ENCODE data around the gene CHFR. TPM values are rescaled to one million over a fixed set of nuclear protein-coding genes. Genes with fewer than 3 reads are reported as not detected.
"Not testable (repeated sequence)": the region's sequence is repeated elsewhere in the genome, so short reads cannot be mapped to it uniquely, and the experiment has no call there.

Gene CHFR
- total RNA-seq, 1 donor = 24.3 TPM

GRCh38 chr12:132839558-132840235 lies 47.7 kb downstream of the CHFR start:
- no peak for TF ChIP-seq CTCF (IDR thresholded peaks at IDR 0.05; ENCODE audit: insufficient read depth, low read length)
- DNase-seq (ENCODE audit: low read depth) = no peak
- no peak overlapping the region for H3K4me3 ChIP-seq (ENCODE audit: low read depth, low read length)

- H3K4me3 ChIP-seq (ENCODE audit: low read depth, low read length) = no peak overlapping the region
- TF ChIP-seq CTCF (IDR thresholded peaks at IDR 0.05; ENCODE audit: insufficient read depth, low read length) = no peak
Observed at GRCh38 chr12:132838410-132839080, 48.9 kb downstream of the CHFR start.

GRCh38 chr12:132837693-132838409 lies 49.6 kb downstream of the CHFR start:
- TF ChIP-seq CTCF (IDR thresholded peaks at IDR 0.05; ENCODE audit: insufficient read depth, low read length) = no peak
- no peak overlapping the region for H3K4me3 ChIP-seq (ENCODE audit: low read depth, low read length)
- DNase-seq (ENCODE audit: low read depth) = peak; percentile 30

More at GRCh38 chr12:132838410-132839080, 48.9 kb downstream of the CHFR start:
- no peak for DNase-seq (ENCODE audit: low read depth)

GRCh38 chr12:132836795-132837331 lies 50.5 kb downstream of the CHFR start:
- TF ChIP-seq CTCF (IDR thresholded peaks at IDR 0.05; ENCODE audit: insufficient read depth, low read length) = no peak
- DNase-seq (ENCODE audit: low read depth) = no peak
- H3K4me3 ChIP-seq (ENCODE audit: low read depth, low read length) = no peak overlapping the region

- H3K4me3 ChIP-seq (ENCODE audit: low read depth, low read length); DNase-seq (ENCODE audit: low read depth): not testable (repeated sequence)
Observed at GRCh38 chr12:132836230-132836629, 51.2 kb downstream of the CHFR start.

GRCh38 chr12:132835076-132836025 lies 52.1 kb downstream of the CHFR start:
- no peak for TF ChIP-seq CTCF (IDR thresholded peaks at IDR 0.05; ENCODE audit: insufficient read depth, low read length)
- no peak for DNase-seq (ENCODE audit: low read depth)
- no peak overlapping the region for H3K4me3 ChIP-seq (ENCODE audit: low read depth, low read length)
